HG03196 (cell line): ENCODE results near the gene WHAMM.
"Not testable (repeated sequence)": the region's sequence is repeated elsewhere in the genome, so short reads cannot be mapped to it uniquely, and the experiment has no call there.

Experiments used
- ATAC-seq: cut with Tn5 transposase; IDR thresholded peaks from one replicate; pipeline ENCODE4 v1.9.1; 2021; ENCODE audit not compliant: unreplicated experiment

The WHAMM gene

GRCh38 chr15:82865581-82865980 lies 56.2 kb downstream of the WHAMM start:
- not testable (repeated sequence) for ATAC-seq

DNA sequence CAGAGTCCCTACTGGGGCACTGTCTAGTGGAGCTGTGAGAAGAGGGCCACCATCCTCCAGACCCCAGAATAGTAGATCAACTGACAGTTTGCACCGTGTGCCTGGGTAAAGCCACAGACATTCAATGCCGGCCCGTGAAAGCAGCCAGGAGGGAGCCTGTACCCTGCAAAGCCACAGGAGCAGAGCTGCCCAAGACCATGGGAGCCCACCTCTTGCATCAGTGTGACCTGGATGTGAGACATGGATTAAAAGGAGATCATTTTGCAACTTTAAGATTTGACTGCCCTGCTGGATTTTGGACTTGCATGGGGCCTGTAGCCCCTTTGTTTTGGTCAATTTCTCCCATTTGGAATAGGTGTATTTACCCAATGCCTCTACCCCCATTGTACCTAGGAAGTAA lies 56.6 kb downstream of the WHAMM start:
- ATAC-seq, result not testable (repeated sequence)

- ATAC-seq, result no peak
These were observed 61.4 kb downstream of the WHAMM start for GRCh38 chr15:82870727-82871320.

GRCh38 chr15:82871358-82871757 lies 61.9 kb downstream of the WHAMM start:
- ATAC-seq, result no peak

DNA sequence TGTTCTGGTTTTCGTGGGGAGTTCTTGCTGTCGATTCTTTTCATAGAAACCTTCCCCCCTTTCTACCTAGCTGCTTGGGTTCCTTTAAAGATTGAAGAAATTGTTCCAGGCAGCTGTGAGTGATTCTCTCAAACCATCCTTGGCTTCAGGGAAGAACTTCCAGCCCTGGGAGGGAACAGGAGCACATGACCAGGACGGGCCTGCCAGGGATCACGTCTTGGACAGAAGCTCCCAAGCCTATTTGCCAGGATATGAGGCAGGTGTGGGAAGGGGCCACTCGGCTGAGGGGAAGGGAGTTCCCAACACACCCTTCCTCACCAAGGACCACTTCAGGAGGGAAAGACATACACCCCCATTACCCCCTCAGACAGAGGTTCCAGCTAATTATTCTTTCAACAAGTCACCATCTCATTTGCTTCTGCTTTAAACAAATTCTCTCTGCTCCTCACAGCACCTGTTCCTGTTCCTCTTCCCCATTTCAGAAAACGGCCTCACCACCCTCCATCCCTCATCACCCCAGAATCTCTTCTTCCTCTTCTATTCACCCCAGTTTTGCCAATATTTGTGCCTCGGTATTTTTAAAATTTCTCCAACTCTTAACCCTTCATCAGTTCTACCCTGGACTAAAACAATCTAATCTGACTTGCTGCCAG lies 62.5 kb downstream of the WHAMM start:
- no peak for ATAC-seq

DNA sequence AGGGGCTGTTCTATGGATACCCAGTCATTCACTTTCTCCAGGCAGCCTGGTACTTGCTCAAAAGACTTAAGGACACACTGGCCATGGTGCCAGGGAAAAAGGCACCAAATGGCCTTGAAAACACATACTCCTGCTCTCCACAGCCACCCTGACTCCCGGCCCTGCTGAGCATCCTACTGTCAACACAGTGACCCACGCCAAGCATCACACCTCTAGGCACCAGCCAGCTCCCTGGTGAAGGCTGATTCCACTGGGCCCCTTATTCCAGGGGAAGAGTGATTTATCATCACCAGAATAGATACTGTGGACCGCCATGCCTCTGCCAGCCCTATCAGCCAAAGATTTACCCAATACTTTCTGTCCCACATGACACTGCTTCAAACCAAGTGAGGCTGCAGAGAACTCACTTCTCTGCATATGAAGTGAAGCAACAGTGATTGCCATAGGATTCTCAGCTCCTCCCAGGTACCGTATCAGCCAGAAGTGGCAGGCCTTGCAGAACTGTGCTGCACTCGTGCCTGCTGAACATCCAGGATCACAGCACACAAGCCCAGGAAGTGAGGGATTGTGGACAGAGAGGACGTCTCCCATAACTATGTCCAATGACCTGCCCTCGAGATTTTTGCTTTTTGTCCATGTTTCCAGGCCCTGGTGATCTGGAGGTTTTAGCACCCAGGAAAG lies 63.7 kb downstream of the WHAMM start:
- ATAC-seq, result no peak

DNA sequence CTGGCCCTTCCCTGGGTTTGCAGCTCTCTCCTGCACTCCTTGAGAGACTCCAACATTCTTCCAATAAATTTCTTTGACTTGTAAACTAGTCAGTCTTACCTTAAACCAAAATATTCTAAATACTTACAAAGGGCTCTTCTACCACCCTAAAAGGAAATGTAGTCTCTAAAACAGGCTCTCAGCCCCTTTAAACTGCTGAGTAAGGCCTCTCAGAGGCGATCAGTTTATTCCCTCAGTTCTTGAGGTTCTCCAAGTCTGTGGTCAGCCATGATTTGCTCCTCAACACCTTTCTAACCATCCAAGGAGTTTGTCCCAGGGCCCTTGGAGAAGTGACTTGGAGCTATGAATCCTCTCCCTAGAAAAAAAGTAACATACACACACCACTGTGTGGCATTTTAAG lies 64.8 kb downstream of the WHAMM start:
- no peak for ATAC-seq

DNA sequence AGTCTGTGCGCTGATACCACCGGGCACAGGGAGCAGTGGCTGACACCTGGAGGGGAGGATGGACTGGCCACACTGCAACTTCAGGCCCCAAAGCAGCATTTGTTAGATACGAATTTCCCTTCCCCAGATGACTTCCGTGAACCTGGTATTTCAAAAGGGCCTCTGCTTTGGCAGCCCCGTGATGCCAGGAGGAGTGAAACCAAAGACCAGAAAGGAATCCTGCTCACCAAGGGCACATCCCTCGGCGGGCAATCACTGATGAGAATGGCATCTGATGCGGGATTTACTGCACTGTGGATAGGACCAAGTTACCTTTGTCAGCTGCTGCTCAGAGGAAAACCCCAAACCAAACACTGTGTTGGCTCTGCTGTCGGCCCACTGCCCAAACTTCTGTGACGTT lies 65.5 kb downstream of the WHAMM start:
- ATAC-seq, result no peak

DNA sequence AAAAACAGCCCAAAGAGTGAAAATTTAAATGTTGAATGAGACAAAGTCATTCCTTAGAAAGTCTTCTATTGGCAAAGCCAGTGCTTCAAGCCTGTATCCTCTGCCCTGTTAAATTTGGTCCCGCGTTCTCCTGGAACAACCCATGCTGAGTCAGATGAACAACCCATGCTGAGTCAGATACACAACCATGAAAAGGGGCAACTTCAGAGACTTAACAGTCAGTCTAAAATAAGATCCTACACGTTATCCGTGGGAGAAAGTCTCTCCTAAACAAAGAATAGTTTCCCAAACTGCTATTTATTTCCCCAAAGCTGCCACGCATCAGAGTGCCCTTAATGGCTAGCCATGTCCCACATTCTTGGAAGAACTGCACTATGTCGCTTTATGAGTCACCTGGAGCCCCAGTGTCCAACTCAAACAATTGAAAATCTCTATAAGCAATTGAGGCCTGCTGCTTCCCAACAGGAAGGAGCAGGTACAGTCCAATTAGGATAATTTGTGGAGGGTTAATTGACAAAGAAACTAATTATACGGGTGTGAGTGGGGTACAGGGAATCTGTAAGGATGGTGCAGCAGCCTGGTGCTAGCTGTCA lies 66.1 kb downstream of the WHAMM start:
- ATAC-seq, result no peak

DNA sequence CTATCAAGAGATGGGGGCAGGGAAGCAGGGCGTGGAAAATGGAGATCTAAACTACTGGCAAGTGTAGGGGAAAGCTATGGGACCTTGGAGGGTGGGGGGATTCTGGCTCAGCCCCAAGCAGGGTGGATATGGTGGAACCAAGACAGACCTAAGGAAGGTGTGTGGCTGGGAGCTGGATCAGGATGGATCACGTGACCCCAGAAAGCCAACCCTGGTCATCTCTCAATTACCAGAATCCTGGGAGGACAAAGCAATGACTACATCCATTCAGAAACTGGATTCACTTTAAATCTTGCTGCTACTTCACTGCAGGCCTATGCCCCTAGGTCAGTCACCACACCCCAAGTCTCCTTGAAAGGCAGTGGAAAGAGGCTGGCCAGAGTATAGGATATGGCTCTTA lies 68.4 kb downstream of the WHAMM start:
- ATAC-seq, result no peak

DNA sequence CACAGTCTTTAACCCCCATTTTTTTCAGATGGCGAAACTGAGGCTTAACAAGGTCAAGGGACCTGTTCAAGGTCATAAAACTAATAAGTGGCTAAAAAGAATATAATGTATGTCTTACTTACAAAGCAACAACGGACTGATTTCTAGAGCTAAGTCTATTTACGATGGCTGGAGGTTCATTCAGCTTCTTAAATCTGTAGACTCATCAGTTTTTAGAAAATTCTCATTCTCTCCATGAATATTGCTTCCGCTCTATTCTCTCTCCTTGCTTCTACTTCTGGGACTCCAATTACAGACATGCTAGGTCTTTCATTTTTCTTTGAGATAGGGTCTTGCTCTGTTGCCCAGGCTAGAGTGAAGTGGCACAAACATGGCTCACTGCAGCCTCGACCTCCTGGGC lies 68.9 kb downstream of the WHAMM start:
- no peak for ATAC-seq

DNA sequence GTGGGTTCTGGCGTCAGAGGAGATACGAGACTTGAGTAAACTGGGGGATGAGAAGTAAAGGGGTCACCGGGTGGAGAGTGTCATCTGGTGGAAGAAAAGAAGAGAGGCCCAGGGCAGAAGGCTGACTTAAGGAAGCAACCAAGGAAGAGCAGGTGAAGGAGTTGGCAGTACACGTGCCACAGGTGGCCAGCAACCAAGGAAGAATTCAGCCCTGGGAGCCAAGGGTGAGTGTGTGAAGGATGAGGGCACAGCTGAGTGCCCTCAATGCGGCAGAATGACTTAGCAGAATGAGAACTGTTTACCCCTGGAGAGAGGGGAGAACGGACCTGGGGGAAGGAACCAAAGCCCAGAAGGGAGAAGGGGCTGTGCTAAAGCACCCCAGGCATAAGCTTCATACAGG lies 71.3 kb downstream of the WHAMM start:
- ATAC-seq, result no peak

- no peak for ATAC-seq
These were observed 72.3 kb downstream of the WHAMM start for GRCh38 chr15:82881747-82882146.

DNA sequence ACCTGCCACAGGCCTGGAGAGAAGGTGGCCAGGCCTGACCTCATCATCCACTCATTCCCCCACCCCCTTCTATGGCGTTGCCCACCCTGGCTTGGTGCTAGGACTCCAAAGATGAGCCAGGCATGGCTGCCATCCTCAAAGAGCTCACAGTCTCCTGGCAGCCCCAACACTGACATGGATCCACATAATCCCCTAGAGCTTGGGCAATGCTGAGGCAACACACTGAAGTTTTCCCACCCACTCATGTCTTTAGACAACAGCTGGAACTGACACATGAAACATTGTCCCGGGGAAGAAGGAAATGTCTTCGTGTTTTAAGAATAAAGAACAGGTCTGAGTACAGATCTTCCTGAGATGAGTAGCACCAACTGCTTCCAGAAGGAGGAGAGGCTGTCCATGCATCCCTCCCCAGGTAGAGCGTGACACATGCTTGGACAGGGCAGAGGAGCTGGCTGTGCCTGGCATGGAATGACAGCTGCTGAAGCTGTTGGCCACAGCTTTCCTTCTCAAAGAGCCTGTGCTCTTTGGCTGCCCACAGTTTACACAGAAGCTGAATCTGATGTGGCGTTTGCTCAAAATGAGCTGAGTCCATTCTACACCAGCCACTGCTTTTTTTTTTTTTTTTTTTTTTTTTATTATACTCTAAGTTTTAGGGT lies 73.0 kb downstream of the WHAMM start:
- ATAC-seq, result no peak
